Renal cortex interstitium (tissue), 11 donors: ENCODE results near the gene GJB4. TPM values are rescaled to one million over a fixed set of nuclear protein-coding genes. Genes with fewer than 3 reads are reported as not detected.
"Not testable (repeated sequence)": the region's sequence is repeated elsewhere in the genome, so short reads cannot be mapped to it uniquely, and the experiment has no call there.

Experiments
- DNase-seq, 11 donors: peaks; one replicate each; pipeline ENCODE4 v3.0.0-alpha.2; 2013; ENCODE audit warnings: low read depth in 9 of 11, low spot score in 4 of 11; ENCODE audit errors: extremely low read depth in 1 of 11
- polyA plus RNA-seq, 3 donors: library from polyadenylated mRNA; unstranded; fragments of 120-200 nt; gene quantifications; one replicate each; pipeline ENCODE4 v1.2.1, GENCODE V29; 2013; ENCODE audit not compliant: insufficient read length in 3 of 3

Gene GJB4
- polyA plus RNA-seq, 3 donors, result 0.12 to 0.36 (median 0.33) TPM

GRCh38 chr1:34771573-34772371, 12.2 kb downstream of the GJB4 start:
- no peak for DNase-seq

GRCh38 chr1:34773114-34773513, 13.6 kb downstream of the GJB4 start:
- DNase-seq, result not testable (repeated sequence)

GRCh38 chr1:34774957-34775356, 15.4 kb downstream of the GJB4 start:
- no peak for DNase-seq

DNA sequence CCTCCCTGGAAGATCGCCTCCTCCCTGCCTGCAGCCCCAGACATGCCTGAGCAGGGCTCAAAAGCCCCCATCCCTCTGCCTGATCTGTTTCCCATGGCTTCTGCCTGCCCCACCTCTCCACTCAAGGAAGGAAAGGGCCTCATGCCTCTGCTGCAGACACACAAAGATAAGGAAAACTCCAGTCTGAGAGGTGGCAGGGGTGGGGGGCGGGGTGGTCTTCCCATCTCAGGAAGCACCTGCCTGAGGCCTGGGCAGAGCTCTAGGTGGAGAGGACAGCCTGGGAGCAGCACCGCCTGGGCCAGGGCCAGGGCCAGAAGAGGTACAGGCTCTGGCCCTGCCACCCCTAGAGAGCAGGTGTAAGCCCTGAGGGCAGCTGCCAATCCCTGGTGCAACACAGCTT, 17.4 kb downstream of the GJB4 start:
- no peak for DNase-seq

- DNase-seq, result no peak
Measured at GRCh38 chr1:34777519-34778321, 18.2 kb downstream of the GJB4 start.

DNA sequence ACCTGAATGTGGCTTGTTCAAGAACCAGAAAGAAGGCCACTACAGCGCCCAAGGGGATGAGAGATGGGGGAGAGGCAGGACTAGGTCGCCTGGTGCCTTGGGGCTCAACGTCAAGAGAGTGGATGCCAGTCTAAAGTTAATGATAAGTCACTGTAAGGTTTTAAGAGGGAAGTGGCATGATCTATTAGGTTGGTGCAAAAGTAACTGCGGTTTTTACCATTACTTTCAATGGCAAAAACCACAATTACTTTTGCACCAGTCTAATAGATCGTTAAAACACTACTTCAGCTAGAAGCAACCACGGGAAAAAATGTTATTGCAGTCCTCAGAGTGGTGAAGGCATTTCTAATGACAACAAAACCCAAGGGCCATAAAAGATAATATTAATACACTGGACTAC, 18.8 kb downstream of the GJB4 start:
- no peak for DNase-seq

GRCh38 chr1:34779005-34779404, 19.5 kb downstream of the GJB4 start:
- DNase-seq, result no peak

DNA sequence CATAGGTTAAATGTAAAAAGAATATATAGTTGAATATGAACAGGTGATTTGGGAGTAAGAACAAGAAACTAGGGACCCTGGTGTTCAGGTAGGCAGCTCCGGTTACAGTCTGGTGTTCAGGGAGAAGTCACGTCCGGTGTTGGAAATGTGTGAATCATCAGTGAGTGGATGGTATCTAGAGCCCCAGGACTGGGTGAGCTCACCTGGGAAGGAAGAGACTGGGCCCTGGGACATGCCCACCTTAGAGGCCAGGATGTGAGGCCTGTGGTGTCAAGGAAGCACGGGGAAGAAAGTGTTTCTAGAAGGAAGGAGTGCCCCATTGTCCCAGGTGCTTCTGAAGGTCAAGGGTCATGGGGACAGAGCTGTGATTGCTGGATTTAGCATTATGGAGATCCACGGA, 20.0 kb downstream of the GJB4 start:
- no peak for DNase-seq

DNA sequence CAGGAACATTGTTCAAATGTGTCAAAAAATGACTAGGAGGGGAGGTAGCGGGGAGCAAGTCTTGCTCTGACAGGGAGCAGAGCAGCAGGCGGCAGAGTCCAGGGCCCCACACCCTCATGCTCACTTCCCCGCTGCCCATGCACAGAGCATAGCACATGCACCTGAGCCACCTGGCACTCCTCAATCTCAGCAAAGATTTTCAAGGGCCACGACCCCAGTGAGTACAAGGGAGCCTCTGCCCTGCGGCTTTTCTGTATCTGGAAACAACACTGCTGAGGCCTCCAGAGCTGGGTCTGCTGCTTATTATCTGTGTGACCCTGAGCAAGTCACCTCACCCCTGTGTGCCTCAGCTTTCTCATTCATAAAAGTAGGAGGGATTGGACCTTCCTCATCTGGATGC, 20.4 kb downstream of the GJB4 start:
- no peak for DNase-seq

GRCh38 chr1:34780528-34780927, 21.0 kb downstream of the GJB4 start:
- DNase-seq, result no peak

GRCh38 chr1:34781071-34781843, 21.7 kb downstream of the GJB4 start, which contains the start of gene GJB3:
Gene GJB3 (plus strand): TSS chr1:34781214. CDS start chr1:34784763, 3,549 bp downstream.
- no peak for DNase-seq

GRCh38 chr1:34781844-34782391, 22.4 kb downstream of the GJB4 start:
- no peak for DNase-seq

DNA sequence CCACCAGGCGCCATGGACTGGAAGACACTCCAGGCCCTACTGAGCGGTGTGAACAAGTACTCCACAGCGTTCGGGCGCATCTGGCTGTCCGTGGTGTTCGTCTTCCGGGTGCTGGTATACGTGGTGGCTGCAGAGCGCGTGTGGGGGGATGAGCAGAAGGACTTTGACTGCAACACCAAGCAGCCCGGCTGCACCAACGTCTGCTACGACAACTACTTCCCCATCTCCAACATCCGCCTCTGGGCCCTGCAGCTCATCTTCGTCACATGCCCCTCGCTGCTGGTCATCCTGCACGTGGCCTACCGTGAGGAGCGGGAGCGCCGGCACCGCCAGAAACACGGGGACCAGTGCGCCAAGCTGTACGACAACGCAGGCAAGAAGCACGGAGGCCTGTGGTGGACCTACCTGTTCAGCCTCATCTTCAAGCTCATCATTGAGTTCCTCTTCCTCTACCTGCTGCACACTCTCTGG, 25.2 kb downstream of the GJB4 start:
- DNase-seq, result no peak

DNA sequence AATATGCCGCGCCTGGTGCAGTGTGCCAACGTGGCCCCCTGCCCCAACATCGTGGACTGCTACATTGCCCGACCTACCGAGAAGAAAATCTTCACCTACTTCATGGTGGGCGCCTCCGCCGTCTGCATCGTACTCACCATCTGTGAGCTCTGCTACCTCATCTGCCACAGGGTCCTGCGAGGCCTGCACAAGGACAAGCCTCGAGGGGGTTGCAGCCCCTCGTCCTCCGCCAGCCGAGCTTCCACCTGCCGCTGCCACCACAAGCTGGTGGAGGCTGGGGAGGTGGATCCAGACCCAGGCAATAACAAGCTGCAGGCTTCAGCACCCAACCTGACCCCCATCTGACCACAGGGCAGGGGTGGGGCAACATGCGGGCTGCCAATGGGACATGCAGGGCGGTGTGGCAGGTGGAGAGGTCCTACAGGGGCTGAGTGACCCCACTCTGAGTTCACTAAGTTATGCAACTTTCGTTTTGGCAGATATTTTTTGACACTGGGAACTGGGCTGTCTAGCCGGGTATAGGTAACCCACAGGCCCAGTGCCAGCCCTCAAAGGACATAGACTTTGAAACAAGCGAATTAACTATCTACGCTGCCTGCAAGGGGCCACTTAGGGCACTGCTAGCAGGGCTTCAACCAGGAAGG, 25.8 kb downstream of the GJB4 start:
- no peak for DNase-seq

DNA sequence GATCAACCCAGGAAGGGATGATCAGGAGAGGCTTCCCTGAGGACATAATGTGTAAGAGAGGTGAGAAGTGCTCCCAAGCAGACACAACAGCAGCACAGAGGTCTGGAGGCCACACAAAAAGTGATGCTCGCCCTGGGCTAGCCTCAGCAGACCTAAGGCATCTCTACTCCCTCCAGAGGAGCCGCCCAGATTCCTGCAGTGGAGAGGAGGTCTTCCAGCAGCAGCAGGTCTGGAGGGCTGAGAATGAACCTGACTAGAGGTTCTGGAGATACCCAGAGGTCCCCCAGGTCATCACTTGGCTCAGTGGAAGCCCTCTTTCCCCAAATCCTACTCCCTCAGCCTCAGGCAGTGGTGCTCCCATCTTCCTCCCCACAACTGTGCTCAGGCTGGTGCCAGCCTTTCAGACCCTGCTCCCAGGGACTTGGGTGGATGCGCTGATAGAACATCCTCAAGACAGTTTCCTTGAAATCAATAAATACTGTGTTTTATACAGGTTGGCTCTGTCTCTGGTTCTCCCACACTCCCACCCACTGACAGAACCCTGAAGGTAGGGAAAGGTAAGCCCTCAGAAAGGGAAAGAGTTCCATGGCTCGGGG, 26.4 kb downstream of the GJB4 start:
- no peak for DNase-seq

GRCh38 chr1:34786521-34787325, 27.2 kb downstream of the GJB4 start:
- DNase-seq, result peak; percentile 29 to 62 (median 50)
